Coronary artery (tissue), 2 donors: ENCODE measurements around the gene ETV3L.

Experiments
- DNase-seq: peaks from one replicate; pipeline ENCODE4 v3.0.0-alpha.2; 2017; ENCODE audit warnings: low spot score
- H3K27ac ChIP-seq, 2 donors: fragments of 200-600 bp; sonication (generic); one replicate each; pipeline ENCODE4 v1.5.1; 2016 to 2019
- H3K4me3 ChIP-seq: fragments of 200-600 bp; sonication (generic); 2 replicates; pipeline ENCODE4 v1.5.1; 2016; ENCODE audit warnings: mild to moderate bottlenecking, moderate library complexity
- TF ChIP-seq, protein P1 (sequence below): fragments of 200-600 bp; sonication (generic); IDR thresholded peaks from one replicate; pipeline ENCODE4 v1.5.1; 2019; ENCODE audit warnings: antibody characterized with exemption

ETV3L gene

GRCh38 chr1:157133426-157133825 is 33.8 kb upstream of the ETV3L start:
- DNase-seq = no peak
- no peak overlapping the region for H3K27ac ChIP-seq

DNA sequence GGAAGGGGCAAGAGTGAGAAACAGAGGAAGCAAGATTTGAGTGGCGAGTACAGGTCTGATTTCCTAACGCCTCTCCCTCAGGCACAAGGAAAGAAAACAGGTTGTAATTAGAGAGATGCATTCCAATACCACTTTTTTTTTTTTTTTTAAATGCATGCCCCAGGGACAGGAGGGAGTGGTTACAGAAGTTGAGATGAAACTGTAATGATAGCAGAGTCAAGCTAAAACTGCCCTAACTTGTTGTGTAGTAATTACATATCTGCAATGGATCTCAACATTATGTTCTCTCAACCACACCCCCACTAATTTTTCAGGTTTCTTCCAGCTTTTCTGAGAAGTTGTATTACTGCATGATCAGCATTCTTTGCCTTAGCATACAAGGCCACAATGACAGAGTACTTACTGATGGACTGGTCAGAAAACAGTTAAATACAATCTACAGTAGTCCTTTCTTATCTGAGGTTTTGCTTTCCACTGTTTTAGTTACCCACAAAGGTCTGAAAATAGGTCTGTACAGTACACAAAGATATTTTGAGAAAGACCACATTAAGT is 33.1 kb upstream of the ETV3L start:
- TF ChIP-seq, protein P1, sequence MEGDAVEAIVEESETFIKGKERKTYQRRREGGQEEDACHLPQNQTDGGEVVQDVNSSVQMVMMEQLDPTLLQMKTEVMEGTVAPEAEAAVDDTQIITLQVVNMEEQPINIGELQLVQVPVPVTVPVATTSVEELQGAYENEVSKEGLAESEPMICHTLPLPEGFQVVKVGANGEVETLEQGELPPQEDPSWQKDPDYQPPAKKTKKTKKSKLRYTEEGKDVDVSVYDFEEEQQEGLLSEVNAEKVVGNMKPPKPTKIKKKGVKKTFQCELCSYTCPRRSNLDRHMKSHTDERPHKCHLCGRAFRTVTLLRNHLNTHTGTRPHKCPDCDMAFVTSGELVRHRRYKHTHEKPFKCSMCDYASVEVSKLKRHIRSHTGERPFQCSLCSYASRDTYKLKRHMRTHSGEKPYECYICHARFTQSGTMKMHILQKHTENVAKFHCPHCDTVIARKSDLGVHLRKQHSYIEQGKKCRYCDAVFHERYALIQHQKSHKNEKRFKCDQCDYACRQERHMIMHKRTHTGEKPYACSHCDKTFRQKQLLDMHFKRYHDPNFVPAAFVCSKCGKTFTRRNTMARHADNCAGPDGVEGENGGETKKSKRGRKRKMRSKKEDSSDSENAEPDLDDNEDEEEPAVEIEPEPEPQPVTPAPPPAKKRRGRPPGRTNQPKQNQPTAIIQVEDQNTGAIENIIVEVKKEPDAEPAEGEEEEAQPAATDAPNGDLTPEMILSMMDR = no peak
- no peak for DNase-seq
- no peak overlapping the region for H3K27ac ChIP-seq
- H3K4me3 ChIP-seq = no peak overlapping the region

More at GRCh38 chr1:157133426-157133825, 33.8 kb upstream of the ETV3L start:
- TF ChIP-seq, protein P1 = no peak
- H3K4me3 ChIP-seq = no peak overlapping the region

- H3K4me3 ChIP-seq = no peak overlapping the region
- TF ChIP-seq, protein P1 = no peak
- DNase-seq = no peak
- H3K27ac ChIP-seq = no peak overlapping the region
Measured at GRCh38 chr1:157132111-157132510, 32.5 kb upstream of the ETV3L start.

DNA sequence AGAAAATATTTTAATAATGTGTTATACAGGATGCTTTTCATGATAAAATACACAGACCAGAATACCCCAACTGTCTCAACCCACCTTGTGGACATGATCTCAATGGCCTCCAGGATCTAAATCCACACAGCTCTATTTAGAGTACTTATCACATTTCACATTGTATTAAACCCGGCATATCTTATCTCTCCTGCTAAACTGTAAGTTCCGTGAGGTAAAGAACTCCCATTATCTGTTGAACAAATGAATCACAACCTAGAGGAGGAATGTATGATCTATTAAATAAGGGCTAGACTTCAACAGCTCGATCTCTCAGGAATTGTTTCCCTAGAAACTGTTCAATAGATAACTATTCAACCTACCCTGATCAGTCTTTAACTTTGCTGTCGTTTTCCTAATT is 31.7 kb upstream of the ETV3L start:
- TF ChIP-seq, protein P1 = no peak
- Histone ChIP-seq H3K4me3 (no peak overlapping the region), H3K27ac (no peak overlapping the region)
- DNase-seq = no peak

DNA sequence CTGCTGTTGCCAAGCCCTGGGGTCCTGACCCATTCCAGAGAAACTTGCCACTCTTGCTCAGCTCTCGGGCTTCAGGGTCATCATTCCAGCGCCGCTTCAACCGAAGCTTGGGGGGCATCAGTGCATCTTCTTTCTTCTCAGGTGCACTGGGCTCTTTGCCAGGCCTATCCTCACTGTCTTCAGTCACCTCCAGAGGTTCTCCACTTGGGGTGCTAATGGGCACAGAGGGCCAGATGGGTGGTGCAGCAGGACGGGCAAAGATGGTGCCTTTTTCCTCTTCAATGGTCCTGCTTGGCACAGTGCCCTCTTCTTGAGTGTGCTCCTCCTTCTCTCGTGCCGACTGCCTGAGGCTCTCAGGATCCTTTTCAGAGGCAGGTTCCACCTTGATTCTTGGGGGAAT is 25.2 kb upstream of the ETV3L start:
- H3K27ac ChIP-seq = no peak overlapping the region
- no peak for DNase-seq
- TF ChIP-seq, protein P1 = no peak
- no peak overlapping the region for H3K4me3 ChIP-seq

DNA sequence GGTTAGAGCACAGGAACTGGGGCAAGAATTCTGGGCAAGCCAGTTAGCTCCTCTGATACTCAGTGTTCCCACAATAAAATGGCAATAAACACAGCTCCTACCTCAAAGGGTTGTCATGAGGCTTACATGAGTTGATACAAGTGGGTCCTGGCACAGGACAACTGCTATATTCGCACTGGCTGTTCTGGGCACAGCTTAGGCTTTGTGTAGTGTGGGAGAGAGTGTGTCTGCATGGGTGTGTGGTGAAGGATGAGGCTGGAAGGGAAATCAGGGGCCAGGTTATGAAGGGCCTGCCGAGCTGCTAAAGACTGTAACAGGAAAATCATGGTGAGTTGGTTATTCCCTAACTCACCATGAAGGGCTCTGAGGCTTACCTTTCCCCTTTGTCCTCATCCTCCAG is 19.8 kb upstream of the ETV3L start:
- TF ChIP-seq, protein P1 = no peak
- Histone ChIP-seq H3K4me3 (no peak overlapping the region), H3K27ac (no peak overlapping the region)
- no peak for DNase-seq

DNA sequence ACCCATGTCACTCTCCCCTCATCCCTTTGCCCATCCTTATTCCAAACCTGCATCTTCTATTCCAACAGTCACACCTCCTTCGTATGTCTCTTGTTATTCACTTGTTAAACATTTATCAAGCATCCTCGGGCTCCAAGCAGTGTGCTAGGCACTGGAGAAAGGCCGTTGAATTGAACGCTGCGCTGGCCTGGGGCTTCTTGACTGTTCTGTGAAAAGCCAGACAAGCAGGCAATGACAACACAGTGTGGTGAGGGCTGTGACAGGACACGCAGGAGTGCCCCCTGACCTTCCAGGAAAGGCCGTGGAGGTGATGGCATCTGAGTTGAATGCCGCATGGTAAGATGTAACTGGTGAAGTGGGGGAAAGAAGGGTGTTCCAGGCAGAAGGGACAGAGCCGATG is 19.4 kb upstream of the ETV3L start:
- DNase-seq = no peak
- TF ChIP-seq, protein P1 = no peak
- Histone ChIP-seq H3K4me3 (no peak overlapping the region), H3K27ac (no peak overlapping the region)
